ENCODE measurements around the gene MIA3.

DNA sequence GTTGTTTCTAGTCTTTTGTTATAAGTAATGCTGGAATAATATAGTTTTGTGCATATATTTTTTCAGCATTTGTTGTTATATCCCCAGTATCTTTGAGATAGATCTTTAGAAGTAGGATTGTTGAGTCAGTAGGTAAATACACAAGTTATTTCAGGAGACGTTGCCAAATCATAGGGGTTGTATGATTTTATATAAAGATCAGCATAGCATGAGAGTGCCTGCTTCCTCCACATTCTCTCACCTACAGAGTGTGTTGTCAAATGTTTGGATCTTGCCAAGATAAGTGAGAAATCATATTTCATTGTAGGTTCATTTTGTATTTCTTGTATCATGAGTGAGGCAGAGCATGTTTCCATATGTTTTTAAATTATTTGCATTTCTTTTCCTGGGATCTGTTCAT is 24.6 kb downstream of the MIA3 start:
- TF ChIP-seq, protein P1, sequence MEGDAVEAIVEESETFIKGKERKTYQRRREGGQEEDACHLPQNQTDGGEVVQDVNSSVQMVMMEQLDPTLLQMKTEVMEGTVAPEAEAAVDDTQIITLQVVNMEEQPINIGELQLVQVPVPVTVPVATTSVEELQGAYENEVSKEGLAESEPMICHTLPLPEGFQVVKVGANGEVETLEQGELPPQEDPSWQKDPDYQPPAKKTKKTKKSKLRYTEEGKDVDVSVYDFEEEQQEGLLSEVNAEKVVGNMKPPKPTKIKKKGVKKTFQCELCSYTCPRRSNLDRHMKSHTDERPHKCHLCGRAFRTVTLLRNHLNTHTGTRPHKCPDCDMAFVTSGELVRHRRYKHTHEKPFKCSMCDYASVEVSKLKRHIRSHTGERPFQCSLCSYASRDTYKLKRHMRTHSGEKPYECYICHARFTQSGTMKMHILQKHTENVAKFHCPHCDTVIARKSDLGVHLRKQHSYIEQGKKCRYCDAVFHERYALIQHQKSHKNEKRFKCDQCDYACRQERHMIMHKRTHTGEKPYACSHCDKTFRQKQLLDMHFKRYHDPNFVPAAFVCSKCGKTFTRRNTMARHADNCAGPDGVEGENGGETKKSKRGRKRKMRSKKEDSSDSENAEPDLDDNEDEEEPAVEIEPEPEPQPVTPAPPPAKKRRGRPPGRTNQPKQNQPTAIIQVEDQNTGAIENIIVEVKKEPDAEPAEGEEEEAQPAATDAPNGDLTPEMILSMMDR (IDR thresholded peaks at IDR 0.05), result no peak
- no peak for TF ChIP-seq POLR2A (IDR thresholded peaks at IDR 0.05)

Measured in prostate gland (tissue), 2 donors.